Peyer's patch (tissue), 4 donors: ENCODE results near the gene DDAH1. TPM values are rescaled to one million over a fixed set of nuclear protein-coding genes. Genes with fewer than 3 reads are reported as not detected.

Experiments used
- DNase-seq, 3 donors: peaks; one replicate each; pipeline ENCODE4 v3.0.0-alpha.2; 2017 to 2019
- H3K27ac ChIP-seq, 4 donors: fragments of 200-600 bp; sonication (generic); one replicate each; pipeline ENCODE4 v1.5.1; 2016 to 2019
- H3K27me3 ChIP-seq, 2 donors: fragments of 200-600 bp; sonication (generic); one replicate each; pipeline ENCODE4 v1.5.1; 2019
- H3K36me3 ChIP-seq, 3 donors: fragments of 200-600 bp; sonication (generic); one replicate each; pipeline ENCODE4 v1.5.1; 2016 to 2019
- H3K4me1 ChIP-seq, 4 donors: fragments of 200-600 bp; sonication (generic); one replicate each; pipeline ENCODE4 v1.5.1; 2016 to 2019
- H3K4me3 ChIP-seq, 4 donors: fragments of 200-600 bp; sonication (generic); 1 replicate in 3 of 4; 2 replicates in 1 of 4; pipeline ENCODE4 v1.5.1; 2016 to 2019; ENCODE audit warnings: mild to moderate bottlenecking in 1 of 4
- H3K9me3 ChIP-seq, 4 donors: fragments of 200-600 bp; sonication (generic); one replicate each; pipeline ENCODE4 v1.5.1; 2016 to 2019; ENCODE audit warnings: mild to moderate bottlenecking in 1 of 4
- CTCF ChIP-seq, 6 experiments: fragments of 450-650 bp in 4 of 6; fragments of 200-600 bp in 2 of 6; sonication (generic) in 1 of 6; IDR thresholded peaks; one replicate each; pipeline ENCODE4 v1.5.1; 2017 to 2019; ENCODE audit warnings: antibody characterized with exemption in 6 of 6, mild to moderate bottlenecking in 3 of 6, moderate library complexity in 1 of 6
- POLR2A ChIP-seq, 2 donors: fragments of 450-650 bp; IDR thresholded peaks; one replicate each; pipeline ENCODE4 v1.5.1; 2017; ENCODE audit warnings: antibody characterized with exemption in 2 of 2, mild to moderate bottlenecking in 2 of 2, moderate library complexity in 2 of 2
- total RNA-seq, 4 donors: library from RNA; depleted of rRNA; stranded (reverse); fragments of >200 nt; gene quantifications; one replicate each; pipeline ENCODE4 v1.1.0, GENCODE V29; 2016

The DDAH1 gene
- total RNA-seq, 4 donors from 2014 or later = 40.8 to 60.2 (median 51.2) TPM

GRCh38 chr1:85453640-85454194 lies 11.2 kb downstream of the DDAH1 start:
- H3K4me3 ChIP-seq = no peak overlapping the region
- no peaks in the 10 kb centered on the region for H3K36me3 ChIP-seq
- TF ChIP-seq CTCF (IDR thresholded peaks at IDR 0.05) = no peak
- no peak for TF ChIP-seq POLR2A (IDR thresholded peaks at IDR 0.05)
- no peaks in the 10 kb centered on the region for H3K9me3 ChIP-seq
- DNase-seq = no peak
- H3K4me1 ChIP-seq = no peaks in the 10 kb centered on the region
- peak overlapping the region in 1 of 4 donors; percentile 10 for H3K27ac ChIP-seq
- H3K27me3 ChIP-seq = no peaks in the 10 kb centered on the region

GRCh38 chr1:85452948-85453347 lies 12.0 kb downstream of the DDAH1 start:
- no peak for DNase-seq
- no peaks in the 10 kb centered on the region for H3K9me3 ChIP-seq
- H3K4me1 ChIP-seq = no peaks in the 10 kb centered on the region
- peak overlapping the region in 1 of 4 donors; percentile 5 for H3K27ac ChIP-seq
- no peak overlapping the region for H3K4me3 ChIP-seq
- TF ChIP-seq POLR2A (IDR thresholded peaks at IDR 0.05) = no peak
- TF ChIP-seq CTCF (IDR thresholded peaks at IDR 0.05) = no peak
- no peaks in the 10 kb centered on the region for H3K27me3 ChIP-seq
- H3K36me3 ChIP-seq = no peaks in the 10 kb centered on the region

GRCh38 chr1:85451236-85451830 lies 13.6 kb downstream of the DDAH1 start:
- H3K36me3 ChIP-seq = no peaks in the 10 kb centered on the region
- TF ChIP-seq POLR2A (IDR thresholded peaks at IDR 0.05) = no peak
- no peak for TF ChIP-seq CTCF (IDR thresholded peaks at IDR 0.05)
- H3K4me1 ChIP-seq = peaks cover 0 to 7% (median 0%) of the 10 kb centered on the region in 4 donors
- no peak overlapping the region for H3K4me3 ChIP-seq
- no peak for DNase-seq
- H3K9me3 ChIP-seq = no peaks in the 10 kb centered on the region
- no peaks in the 10 kb centered on the region for H3K27me3 ChIP-seq
- H3K27ac ChIP-seq = no peak overlapping the region

- DNase-seq = no peak
- TF ChIP-seq POLR2A (IDR thresholded peaks at IDR 0.05) = no peak
- TF ChIP-seq CTCF (IDR thresholded peaks at IDR 0.05) = no peak
- H3K4me3 ChIP-seq = no peak overlapping the region
- no peaks in the 10 kb centered on the region for H3K9me3 ChIP-seq
- no peak overlapping the region for H3K27ac ChIP-seq
- no peaks in the 10 kb centered on the region for H3K36me3 ChIP-seq
- H3K27me3 ChIP-seq = no peaks in the 10 kb centered on the region
- H3K4me1 ChIP-seq = peaks cover 0 to 7% (median 0%) of the 10 kb centered on the region in 4 donors
Measured at GRCh38 chr1:85450832-85451231, 14.1 kb downstream of the DDAH1 start.

- H3K27me3 ChIP-seq = no peaks in the 10 kb centered on the region
- TF ChIP-seq POLR2A (IDR thresholded peaks at IDR 0.05) (no peak), CTCF (IDR thresholded peaks at IDR 0.05) (no peak)
- H3K27ac ChIP-seq = no peak overlapping the region
- H3K36me3 ChIP-seq = no peaks in the 10 kb centered on the region
- H3K9me3 ChIP-seq = no peaks in the 10 kb centered on the region
- H3K4me3 ChIP-seq = no peak overlapping the region
- DNase-seq = no peak
- H3K4me1 ChIP-seq = peaks cover 0 to 7% (median 0%) of the 10 kb centered on the region in 4 donors
Measured at GRCh38 chr1:85449356-85449755, 15.6 kb downstream of the DDAH1 start.
